Brain microvascular endothelial cell (primary cell): ENCODE measurements around the gene COL5A1.

Experiments used
- DNase-seq: peaks from one replicate; pipeline ENCODE4 v3.0.0-alpha.2; 2020
- H3K27ac ChIP-seq: fragments of 250-450 bp; sonication (Bioruptor Pico); 2 replicates; pipeline ENCODE4 v1.5.1; 2020; ENCODE audit warnings: mild to moderate bottlenecking, moderate library complexity
- H3K27me3 ChIP-seq: fragments of 250-450 bp; sonication (Bioruptor Pico); replicated peaks from 2 replicates; pipeline ENCODE4 v1.5.1; 2020; ENCODE audit warnings: mild to moderate bottlenecking
- H3K36me3 ChIP-seq: fragments of 250-450 bp; sonication (Bioruptor Pico); replicated peaks from 2 replicates; pipeline ENCODE4 v1.5.1; 2020; ENCODE audit warnings: mild to moderate bottlenecking
- H3K4me3 ChIP-seq: 2 replicates; pipeline ENCODE4 v1.5.1; 2011; ENCODE audit warnings: low read depth, mild to moderate bottlenecking, control low read depth, low read length, moderate library complexity
- CTCF ChIP-seq: IDR thresholded peaks from 2 replicates; pipeline ENCODE4 v1.5.1; 2011; ENCODE audit warnings: low read depth, mild to moderate bottlenecking, moderate library complexity, low read length, control low read depth, inconsistent platforms; ENCODE audit errors: missing control alignments
- in situ Hi-C: cut with HindIII; loops from 2 replicates; pipeline ENCODE4 v1.10.0; 2017; ENCODE audit warnings: low sequenced_read_pairs, low pct_ligation_motif_present

Gene COL5A1

GRCh38 chr9:134891053-134891452 is 249.4 kb downstream of the COL5A1 start:
- no peak overlapping the region for H3K27ac ChIP-seq
- H3K4me3 ChIP-seq: no peak overlapping the region
- TF ChIP-seq CTCF: no peak
- no peak for DNase-seq
- in situ Hi-C loops: no loop called here
- H3K36me3 ChIP-seq: no peaks in the 10 kb centered on the region
- no peaks in the 10 kb centered on the region for H3K27me3 ChIP-seq

- no peak for TF ChIP-seq CTCF
- no peak for DNase-seq
- Histone ChIP-seq H3K27ac (no peak overlapping the region), H3K36me3 (no peaks in the 10 kb centered on the region), H3K27me3 (no peaks in the 10 kb centered on the region), H3K4me3 (no peak overlapping the region)
- in situ Hi-C loops: no loop called here
These were observed 250.1 kb downstream of the COL5A1 start for GRCh38 chr9:134891713-134892112.

- in situ Hi-C loops: no loop called here
- H3K36me3 ChIP-seq: no peaks in the 10 kb centered on the region
These were observed 250.6 kb downstream of the COL5A1 start for GRCh38 chr9:134892221-134892620.

GRCh38 chr9:134892820-134893420 is 251.3 kb downstream of the COL5A1 start:
- no peak overlapping the region for H3K4me3 ChIP-seq
- no peak for DNase-seq
- no peak for TF ChIP-seq CTCF
- no peaks in the 10 kb centered on the region for H3K27me3 ChIP-seq
- no peaks in the 10 kb centered on the region for H3K36me3 ChIP-seq
- in situ Hi-C loops: no loop called here
- no peak overlapping the region for H3K27ac ChIP-seq

More at GRCh38 chr9:134892221-134892620, 250.6 kb downstream of the COL5A1 start:
- Histone ChIP-seq H3K27ac (no peak overlapping the region), H3K27me3 (no peaks in the 10 kb centered on the region), H3K4me3 (no peak overlapping the region)
- no peak for TF ChIP-seq CTCF
- DNase-seq: no peak
